ENCODE data around the gene CLDN4.
"Not testable (repeated sequence)": the region's sequence is repeated elsewhere in the genome, so short reads cannot be mapped to it uniquely, and the experiment has no call there.

CLDN4 gene

GRCh38 chr7:73845701-73846195 lies 15.0 kb downstream of the CLDN4 start:
- H3K27me3 ChIP-seq (ENCODE audit: low read depth, low read length); H3K4me3 ChIP-seq (ENCODE audit: low read depth in 1 of 2, low read length in 2 of 2); H3K9me3 ChIP-seq (ENCODE audit: control insufficient read depth in 1 of 2, low read length in 2 of 2); H3K27ac ChIP-seq (ENCODE audit: low read length); H3K36me3 ChIP-seq (ENCODE audit: control insufficient read depth in 1 of 2, insufficient read depth in 2 of 2, low read length in 2 of 2): not testable (repeated sequence)
- H3K4me1 ChIP-seq (ENCODE audit: control insufficient read depth in 1 of 2, insufficient read depth in 2 of 2, low read length in 2 of 2): peaks cover 0 to 18% of the 10 kb centered on the region in 2 donors

- H3K27me3 ChIP-seq (ENCODE audit: low read depth, low read length): no peaks in the 10 kb centered on the region
- H3K27ac ChIP-seq (ENCODE audit: low read length): no peak overlapping the region
- no peaks in the 10 kb centered on the region for H3K9me3 ChIP-seq (ENCODE audit: control insufficient read depth in 1 of 2, low read length in 2 of 2)
- H3K36me3 ChIP-seq (ENCODE audit: control insufficient read depth in 1 of 2, insufficient read depth in 2 of 2, low read length in 2 of 2): peaks cover 0 to 4% of the 10 kb centered on the region in 2 donors
- no peak overlapping the region for H3K4me3 ChIP-seq (ENCODE audit: low read depth in 1 of 2, low read length in 2 of 2)
- H3K4me1 ChIP-seq (ENCODE audit: control insufficient read depth in 1 of 2, insufficient read depth in 2 of 2, low read length in 2 of 2): peaks cover 3 to 18% of the 10 kb centered on the region in 2 donors
These were observed 17.3 kb downstream of the CLDN4 start for GRCh38 chr7:73847941-73848723.

GRCh38 chr7:73850781-73851207 lies 20.0 kb downstream of the CLDN4 start:
- Histone ChIP-seq H3K9me3 (ENCODE audit: control insufficient read depth in 1 of 2, low read length in 2 of 2) (no peaks in the 10 kb centered on the region), H3K4me3 (ENCODE audit: low read depth in 1 of 2, low read length in 2 of 2) (no peak overlapping the region), H3K36me3 (ENCODE audit: control insufficient read depth in 1 of 2, insufficient read depth in 2 of 2, low read length in 2 of 2) (peaks cover 0 to 4% of the 10 kb centered on the region in 2 donors), H3K27me3 (ENCODE audit: low read depth, low read length) (no peaks in the 10 kb centered on the region), H3K27ac (ENCODE audit: low read length) (peak overlapping the region; percentile 61), H3K4me1 (ENCODE audit: control insufficient read depth in 1 of 2, insufficient read depth in 2 of 2, low read length in 2 of 2) (peaks cover 3 to 19% of the 10 kb centered on the region in 2 donors)

- Histone ChIP-seq H3K9me3 (ENCODE audit: control insufficient read depth in 1 of 2, low read length in 2 of 2) (no peaks in the 10 kb centered on the region), H3K4me3 (ENCODE audit: low read depth in 1 of 2, low read length in 2 of 2) (no peak overlapping the region), H3K27me3 (ENCODE audit: low read depth, low read length) (no peaks in the 10 kb centered on the region), H3K4me1 (ENCODE audit: control insufficient read depth in 1 of 2, insufficient read depth in 2 of 2, low read length in 2 of 2) (peaks cover 3 to 21% of the 10 kb centered on the region in 2 donors), H3K36me3 (ENCODE audit: control insufficient read depth in 1 of 2, insufficient read depth in 2 of 2, low read length in 2 of 2) (peaks cover 0 to 4% of the 10 kb centered on the region in 2 donors), H3K27ac (ENCODE audit: low read length) (peak overlapping the region; percentile 61)
These were observed 20.9 kb downstream of the CLDN4 start for GRCh38 chr7:73851410-73852338.

DNA sequence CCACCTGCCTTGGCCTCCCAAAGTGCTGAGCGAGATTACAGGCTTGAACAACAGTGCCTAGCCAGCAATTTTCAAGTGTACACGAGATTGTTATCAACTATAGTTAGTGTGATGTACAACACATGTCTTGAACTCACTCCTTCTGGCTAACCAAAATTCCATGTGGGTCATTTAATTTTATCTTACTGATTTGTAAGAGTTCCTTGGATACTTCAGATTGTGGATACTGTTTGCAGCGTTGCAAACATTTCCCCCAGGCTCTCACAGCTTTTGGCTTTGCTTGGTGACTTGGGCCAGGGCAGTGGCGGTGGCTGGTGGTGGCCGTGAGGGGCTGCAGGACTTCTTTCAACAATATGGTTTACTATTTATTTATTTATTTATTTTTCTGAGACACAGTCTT lies 21.7 kb downstream of the CLDN4 start:
- Histone ChIP-seq H3K36me3 (ENCODE audit: control insufficient read depth in 1 of 2, insufficient read depth in 2 of 2, low read length in 2 of 2) (peaks cover 0 to 4% of the 10 kb centered on the region in 2 donors), H3K27ac (ENCODE audit: low read length) (no peak overlapping the region)

DNA sequence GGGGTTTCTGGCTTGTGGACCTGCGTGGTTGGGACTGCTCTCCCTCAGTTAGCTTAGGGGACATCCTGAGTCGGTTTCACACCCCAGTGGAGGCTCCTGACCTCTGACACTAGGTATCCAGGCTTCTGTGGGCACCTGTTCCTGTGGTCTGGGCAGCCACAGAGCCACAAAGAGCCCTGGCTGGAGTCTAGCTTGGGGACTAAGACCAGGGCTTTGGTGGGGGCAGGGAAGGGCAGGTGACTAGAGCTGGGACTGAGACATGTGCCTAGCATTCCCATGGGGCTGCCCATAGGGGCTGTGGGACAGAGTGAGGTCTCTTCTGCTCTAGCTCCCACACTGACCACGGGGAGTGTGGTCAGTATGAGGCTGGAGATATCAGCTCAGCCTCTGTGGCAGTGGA lies 26.1 kb downstream of the CLDN4 start:
- Histone ChIP-seq H3K9me3 (ENCODE audit: control insufficient read depth in 1 of 2, low read length in 2 of 2) (no peaks in the 10 kb centered on the region), H3K36me3 (ENCODE audit: control insufficient read depth in 1 of 2, insufficient read depth in 2 of 2, low read length in 2 of 2) (no peaks in the 10 kb centered on the region), H3K4me3 (ENCODE audit: low read depth in 1 of 2, low read length in 2 of 2) (no peak overlapping the region), H3K27me3 (ENCODE audit: low read depth, low read length) (no peaks in the 10 kb centered on the region), H3K27ac (ENCODE audit: low read length) (no peak overlapping the region), H3K4me1 (ENCODE audit: control insufficient read depth in 1 of 2, insufficient read depth in 2 of 2, low read length in 2 of 2) (peaks cover 0 to 4% of the 10 kb centered on the region in 2 donors)

More for the DNA sequence above, 21.7 kb downstream of the CLDN4 start:
- H3K4me1 ChIP-seq (ENCODE audit: control insufficient read depth in 1 of 2, insufficient read depth in 2 of 2, low read length in 2 of 2): peaks cover 3 to 21% of the 10 kb centered on the region in 2 donors
- no peak overlapping the region for H3K4me3 ChIP-seq (ENCODE audit: low read depth in 1 of 2, low read length in 2 of 2)
- H3K9me3 ChIP-seq (ENCODE audit: control insufficient read depth in 1 of 2, low read length in 2 of 2): no peaks in the 10 kb centered on the region
- H3K27me3 ChIP-seq (ENCODE audit: low read depth, low read length): no peaks in the 10 kb centered on the region

DNA sequence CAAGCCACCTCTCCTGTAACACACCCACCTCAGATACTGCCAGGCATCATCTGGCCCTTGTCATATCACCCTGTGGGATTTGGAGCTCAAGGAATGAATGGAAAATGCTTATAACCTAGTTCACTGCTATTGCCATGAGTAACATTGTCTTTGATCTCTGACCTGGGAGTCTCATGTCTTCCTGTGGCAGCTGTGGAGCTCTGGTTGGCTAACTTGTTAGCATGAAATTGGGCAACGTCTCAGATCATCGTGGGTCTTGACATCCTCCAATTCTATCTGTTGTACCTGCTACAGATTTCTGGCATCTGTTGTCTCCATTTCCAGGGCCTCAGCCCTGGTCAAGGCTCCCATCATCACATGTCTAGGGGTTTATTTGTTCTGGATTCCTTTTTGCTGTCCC lies 28.0 kb downstream of the CLDN4 start:
- H3K4me1 ChIP-seq (ENCODE audit: control insufficient read depth in 1 of 2, insufficient read depth in 2 of 2, low read length in 2 of 2): peaks cover 0 to 4% of the 10 kb centered on the region in 2 donors
- no peaks in the 10 kb centered on the region for H3K36me3 ChIP-seq (ENCODE audit: control insufficient read depth in 1 of 2, insufficient read depth in 2 of 2, low read length in 2 of 2)
- no peaks in the 10 kb centered on the region for H3K27me3 ChIP-seq (ENCODE audit: low read depth, low read length)
- H3K27ac ChIP-seq (ENCODE audit: low read length): no peak overlapping the region
- no peaks in the 10 kb centered on the region for H3K9me3 ChIP-seq (ENCODE audit: control insufficient read depth in 1 of 2, low read length in 2 of 2)
- no peak overlapping the region for H3K4me3 ChIP-seq (ENCODE audit: low read depth in 1 of 2, low read length in 2 of 2)

DNA sequence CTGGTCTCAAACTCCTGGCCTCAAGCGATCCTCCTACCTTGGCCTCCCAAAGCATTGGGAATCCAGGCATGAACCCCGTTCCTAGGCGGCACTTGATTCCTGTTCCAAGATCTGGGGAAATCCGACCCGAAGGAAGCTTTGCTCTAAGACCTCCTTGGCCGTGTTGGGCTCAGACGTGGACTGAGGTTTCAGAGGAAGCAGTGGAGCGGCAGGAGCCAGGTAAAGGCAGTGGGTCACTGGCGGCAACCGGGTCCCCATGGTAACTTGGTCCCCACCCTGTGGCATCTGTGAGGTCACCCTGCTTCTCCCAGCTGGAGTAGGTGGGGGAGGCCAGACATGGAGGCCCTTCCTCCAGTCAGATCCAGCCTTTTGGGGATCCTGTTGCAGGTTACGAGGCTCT lies 30.1 kb downstream of the CLDN4 start, which contains the start of gene TMEM270:
TMEM270 (plus strand) TSS at position 301 of the 400 bp plus-strand sequence; CDS start at position 337, 36 bp downstream.
- Histone ChIP-seq H3K9me3 (ENCODE audit: control insufficient read depth in 1 of 2, low read length in 2 of 2) (no peaks in the 10 kb centered on the region), H3K27ac (ENCODE audit: low read length) (no peak within 1 kb of the TSS), H3K27me3 (ENCODE audit: low read depth, low read length) (no peaks in the 10 kb centered on the region), H3K36me3 (ENCODE audit: control insufficient read depth in 1 of 2, insufficient read depth in 2 of 2, low read length in 2 of 2) (no peaks in the 10 kb centered on the region), H3K4me1 (ENCODE audit: control insufficient read depth in 1 of 2, insufficient read depth in 2 of 2, low read length in 2 of 2) (peaks cover 0 to under 1% of the 10 kb centered on the region in 2 donors), H3K4me3 (ENCODE audit: low read depth in 1 of 2, low read length in 2 of 2) (no peak within 1 kb of the TSS)

DNA sequence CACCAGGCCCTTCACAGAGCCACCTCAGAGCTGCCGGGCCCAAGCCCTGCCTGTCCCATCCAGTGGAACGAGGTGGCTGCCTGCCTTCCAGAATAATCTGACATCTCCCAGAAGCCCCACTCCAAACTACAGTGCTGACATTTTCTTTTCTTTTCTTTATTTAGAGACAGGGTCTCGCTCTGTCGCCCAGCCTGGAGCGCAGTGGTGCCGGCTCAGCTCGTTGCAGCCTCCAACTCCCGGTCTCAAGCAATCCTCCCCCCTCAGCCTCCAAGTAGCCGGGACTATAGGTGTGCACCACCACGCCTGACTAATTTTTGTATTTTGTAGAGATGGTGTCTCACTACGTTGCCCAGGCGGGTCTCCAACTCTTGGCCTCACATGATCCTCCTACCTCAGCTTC lies 30.5 kb downstream of the CLDN4 start:
- no peak overlapping the region for H3K27ac ChIP-seq (ENCODE audit: low read length)
- H3K4me3 ChIP-seq (ENCODE audit: low read depth in 1 of 2, low read length in 2 of 2): no peak overlapping the region
- no peaks in the 10 kb centered on the region for H3K4me1 ChIP-seq (ENCODE audit: control insufficient read depth in 1 of 2, insufficient read depth in 2 of 2, low read length in 2 of 2)
- no peaks in the 10 kb centered on the region for H3K27me3 ChIP-seq (ENCODE audit: low read depth, low read length)
- no peaks in the 10 kb centered on the region for H3K9me3 ChIP-seq (ENCODE audit: control insufficient read depth in 1 of 2, low read length in 2 of 2)
- H3K36me3 ChIP-seq (ENCODE audit: control insufficient read depth in 1 of 2, insufficient read depth in 2 of 2, low read length in 2 of 2): no peaks in the 10 kb centered on the region

GRCh38 chr7:73864981-73865711 lies 34.4 kb downstream of the CLDN4 start:
- Histone ChIP-seq H3K27me3 (ENCODE audit: low read depth, low read length) (no peaks in the 10 kb centered on the region), H3K27ac (ENCODE audit: low read length) (no peak overlapping the region), H3K36me3 (ENCODE audit: control insufficient read depth in 1 of 2, insufficient read depth in 2 of 2, low read length in 2 of 2) (no peaks in the 10 kb centered on the region), H3K4me3 (ENCODE audit: low read depth in 1 of 2, low read length in 2 of 2) (no peak overlapping the region), H3K4me1 (ENCODE audit: control insufficient read depth in 1 of 2, insufficient read depth in 2 of 2, low read length in 2 of 2) (peaks cover 0 to 11% of the 10 kb centered on the region in 2 donors), H3K9me3 (ENCODE audit: control insufficient read depth in 1 of 2, low read length in 2 of 2) (no peaks in the 10 kb centered on the region)
